ENCODE results near the gene EXOC6. TPM values are rescaled to one million over a fixed set of nuclear protein-coding genes. Genes with fewer than 3 reads are reported as not detected.

Gene EXOC6
- total RNA-seq, 3 donors from 2014 or later, result 7.0 to 26.1 (median 16.1) TPM

- H3K27me3 ChIP-seq, result no peaks in the 10 kb centered on the region
- H3K4me3 ChIP-seq, result peak overlapping the region; percentile 93 to 95 (median 94)
- H3K4me1 ChIP-seq, result no peaks in the 10 kb centered on the region
- no peak for DNase-seq (ENCODE audit: low spot score in 2 of 2)
- H3K27ac ChIP-seq, result peak overlapping the region; percentile 87 to 92
- H3K9me3 ChIP-seq, result no peaks in the 10 kb centered on the region
- H3K36me3 ChIP-seq, result no peaks in the 10 kb centered on the region
- intact Hi-C loops (cut with DNase I; ENCODE audit: low total_unique reads), result no loop called here
- TF ChIP-seq POLR2A (IDR thresholded peaks at IDR 0.05), result no peak
- no peak for TF ChIP-seq POLR2AphosphoS5 (IDR thresholded peaks at IDR 0.05)
- no peak for TF ChIP-seq CTCF (IDR thresholded peaks at IDR 0.05)
Measured at GRCh38 chr10:92848037-92848440, 281 bp upstream of the EXOC6 start.

GRCh38 chr10:92849234-92849525, 860 bp downstream of the EXOC6 start:
- DNase-seq (ENCODE audit: low spot score in 2 of 2), result no peak
- H3K4me1 ChIP-seq, result no peaks in the 10 kb centered on the region
- no peaks in the 10 kb centered on the region for H3K9me3 ChIP-seq
- intact Hi-C loops (cut with DNase I; ENCODE audit: low total_unique reads), result no loop called here
- H3K27me3 ChIP-seq, result no peaks in the 10 kb centered on the region
- H3K4me3 ChIP-seq, result peak overlapping the region; percentile 93 to 95 (median 94)
- no peak for TF ChIP-seq POLR2A (IDR thresholded peaks at IDR 0.05)
- TF ChIP-seq POLR2AphosphoS5 (IDR thresholded peaks at IDR 0.05), result no peak
- no peak for TF ChIP-seq CTCF (IDR thresholded peaks at IDR 0.05)
- H3K36me3 ChIP-seq, result no peaks in the 10 kb centered on the region
- peak overlapping the region; percentile 87 to 92 for H3K27ac ChIP-seq

- intact Hi-C loops (cut with DNase I; ENCODE audit: low total_unique reads), result no loop called here
- Histone ChIP-seq H3K4me1 (no peaks in the 10 kb centered on the region), H3K4me3 (peak overlapping the region in 2 of 3 donors; percentile 93 to 95), H3K9me3 (no peaks in the 10 kb centered on the region), H3K27ac (no peak overlapping the region), H3K27me3 (no peaks in the 10 kb centered on the region), H3K36me3 (no peaks in the 10 kb centered on the region)
- TF ChIP-seq POLR2A (IDR thresholded peaks at IDR 0.05), result no peak
- no peak for TF ChIP-seq POLR2AphosphoS5 (IDR thresholded peaks at IDR 0.05)
- TF ChIP-seq CTCF (IDR thresholded peaks at IDR 0.05), result no peak
- no peak for DNase-seq (ENCODE audit: low spot score in 2 of 2)
Measured at GRCh38 chr10:92849576-92850090, 1.3 kb downstream of the EXOC6 start.

- intact Hi-C loops (cut with DNase I; ENCODE audit: low total_unique reads), result no loop called here
- Histone ChIP-seq H3K36me3 (no peaks in the 10 kb centered on the region), H3K9me3 (no peaks in the 10 kb centered on the region), H3K27ac (no peak overlapping the region), H3K4me1 (no peaks in the 10 kb centered on the region), H3K27me3 (no peaks in the 10 kb centered on the region), H3K4me3 (no peak overlapping the region)
- no peak for DNase-seq (ENCODE audit: low spot score in 2 of 2)
- TF ChIP-seq POLR2AphosphoS5 (IDR thresholded peaks at IDR 0.05), result no peak
- no peak for TF ChIP-seq CTCF (IDR thresholded peaks at IDR 0.05)
- no peak for TF ChIP-seq POLR2A (IDR thresholded peaks at IDR 0.05)
Measured at GRCh38 chr10:92850185-92850584, 1.9 kb downstream of the EXOC6 start.

- Histone ChIP-seq H3K27me3 (no peaks in the 10 kb centered on the region), H3K4me3 (no peak overlapping the region), H3K36me3 (no peaks in the 10 kb centered on the region), H3K4me1 (no peaks in the 10 kb centered on the region), H3K27ac (no peak overlapping the region), H3K9me3 (no peaks in the 10 kb centered on the region)
- intact Hi-C loops (cut with DNase I; ENCODE audit: low total_unique reads), result no loop called here
- no peak for DNase-seq (ENCODE audit: low spot score in 2 of 2)
- TF ChIP-seq POLR2A (IDR thresholded peaks at IDR 0.05) (no peak), POLR2AphosphoS5 (IDR thresholded peaks at IDR 0.05) (no peak), CTCF (IDR thresholded peaks at IDR 0.05) (no peak)
Measured at GRCh38 chr10:92851003-92851402, 2.7 kb downstream of the EXOC6 start.

Data from breast epithelium (tissue), 4 donors.